Effector memory CD4-positive, alpha-beta T cell (primary cell): Measurements from ENCODE around the gene RETREG1.
"Not testable (repeated sequence)": the region's sequence is repeated elsewhere in the genome, so short reads cannot be mapped to it uniquely, and the experiment has no call there.

Experiments used
- DNase-seq, 3 donors: peaks; one replicate each; pipeline ENCODE4 v3.0.0-alpha.2; 2020
- H3K27ac ChIP-seq: 2 replicates; pipeline ENCODE4 v1.7.0; 2013; ENCODE audit warnings: mild to moderate bottlenecking, low read length, moderate library complexity; ENCODE audit not compliant: insufficient read depth, poor library complexity, severe bottlenecking
- H3K27me3 ChIP-seq: replicated peaks from 2 replicates; pipeline ENCODE4 v1.7.0; 2013; ENCODE audit warnings: mild to moderate bottlenecking, low read length; ENCODE audit not compliant: insufficient read depth, control insufficient read depth, poor library complexity, severe bottlenecking
- H3K36me3 ChIP-seq: 2 replicates; pipeline ENCODE4 v1.7.0; 2013; ENCODE audit warnings: mild to moderate bottlenecking, low read length, moderate library complexity; ENCODE audit not compliant: control insufficient read depth, insufficient read depth
- H3K4me1 ChIP-seq: 2 replicates; pipeline ENCODE4 v1.7.0; 2013; ENCODE audit warnings: low read length, mild to moderate bottlenecking; ENCODE audit not compliant: control insufficient read depth, insufficient read depth, poor library complexity, severe bottlenecking
- H3K4me3 ChIP-seq: 2 replicates; pipeline ENCODE4 v1.7.0; 2013; ENCODE audit warnings: low read length, low read depth, mild to moderate bottlenecking; ENCODE audit not compliant: insufficient read depth, poor library complexity, severe bottlenecking
- H3K9me3 ChIP-seq: 2 replicates; pipeline ENCODE4 v1.7.0; 2013; ENCODE audit warnings: mild to moderate bottlenecking, low read length, moderate library complexity; ENCODE audit not compliant: control insufficient read depth

The RETREG1 gene

GRCh38 chr5:16547200-16547842 lies 69.5 kb downstream of the RETREG1 start:
- Histone ChIP-seq H3K27me3 (no peaks in the 10 kb centered on the region), H3K4me1 (no peaks in the 10 kb centered on the region), H3K27ac (no peak overlapping the region), H3K4me3 (no peak overlapping the region), H3K36me3 (no peaks in the 10 kb centered on the region), H3K9me3 (no peaks in the 10 kb centered on the region)
- DNase-seq, result no peak

GRCh38 chr5:16546732-16547131 lies 70.1 kb downstream of the RETREG1 start:
- DNase-seq, result no peak
- H3K36me3 ChIP-seq, result no peaks in the 10 kb centered on the region
- no peak overlapping the region for H3K4me3 ChIP-seq
- no peak overlapping the region for H3K27ac ChIP-seq
- H3K27me3 ChIP-seq, result no peaks in the 10 kb centered on the region
- no peaks in the 10 kb centered on the region for H3K4me1 ChIP-seq
- H3K9me3 ChIP-seq, result no peaks in the 10 kb centered on the region

DNA sequence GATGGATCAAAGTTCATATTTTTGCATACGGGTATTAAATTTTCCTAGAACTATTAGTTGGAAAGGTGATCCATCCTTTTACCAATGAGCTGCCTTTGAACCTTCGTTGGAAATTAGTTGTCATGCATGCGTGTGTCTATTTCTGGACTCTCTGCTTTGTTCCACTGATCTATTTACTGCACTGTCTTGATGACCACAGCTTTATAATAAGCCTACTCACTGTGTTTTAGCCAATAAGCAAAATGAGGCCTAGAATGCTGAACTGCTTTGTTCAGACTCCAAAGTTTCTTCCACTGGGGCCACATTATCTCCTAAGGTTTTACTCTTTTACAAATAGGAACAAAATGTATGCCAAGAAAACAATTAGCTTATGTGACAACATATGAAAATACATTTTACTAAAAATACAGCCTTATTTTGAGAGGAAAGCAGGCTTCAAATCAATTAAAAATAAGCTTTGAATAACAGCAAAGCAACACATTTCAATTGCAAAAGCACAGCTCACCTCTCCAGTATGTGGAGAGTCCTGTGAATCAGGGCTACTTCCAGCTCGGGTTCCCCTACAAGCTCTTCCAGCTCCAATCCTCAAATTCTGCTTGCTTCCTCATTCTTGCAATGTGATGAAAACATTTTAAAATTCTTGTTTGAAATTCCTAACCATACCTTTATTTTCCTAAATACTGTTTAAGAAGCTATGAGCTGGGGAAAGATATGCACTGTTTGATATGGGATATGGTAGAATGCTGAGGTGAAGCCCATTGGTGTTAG lies 72.0 kb downstream of the RETREG1 start:
- DNase-seq, result no peak
- Histone ChIP-seq H3K27me3 (no peaks in the 10 kb centered on the region), H3K4me1 (no peaks in the 10 kb centered on the region), H3K36me3 (no peaks in the 10 kb centered on the region), H3K9me3 (no peaks in the 10 kb centered on the region), H3K27ac (no peak overlapping the region), H3K4me3 (no peak overlapping the region)

GRCh38 chr5:16543206-16543605 lies 73.6 kb downstream of the RETREG1 start:
- not testable (repeated sequence) for H3K9me3 ChIP-seq, H3K4me3 ChIP-seq, DNase-seq, H3K4me1 ChIP-seq, H3K27ac ChIP-seq, H3K36me3 ChIP-seq, H3K27me3 ChIP-seq

DNA sequence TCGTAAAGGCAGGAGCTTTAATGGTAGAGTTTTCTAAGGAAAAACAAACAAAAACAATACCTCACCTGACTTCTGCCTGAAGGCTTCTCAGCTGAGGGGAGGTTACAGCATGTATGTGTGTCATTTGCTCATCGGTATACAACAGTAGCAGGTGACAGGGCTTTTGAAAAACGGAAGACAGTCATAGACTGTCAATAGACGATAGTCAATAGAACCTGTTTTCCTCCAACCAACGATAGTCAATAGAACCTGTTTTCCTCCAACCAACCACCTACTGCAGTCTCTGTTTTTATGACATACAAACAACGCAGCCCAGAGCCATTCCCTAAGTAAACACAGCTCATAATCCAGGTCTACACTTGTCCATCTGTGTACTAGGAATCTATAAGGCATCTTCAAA lies 74.6 kb downstream of the RETREG1 start:
- no peak for DNase-seq
- H3K27me3 ChIP-seq, result no peaks in the 10 kb centered on the region
- H3K9me3 ChIP-seq, result no peaks in the 10 kb centered on the region
- no peak overlapping the region for H3K27ac ChIP-seq
- peaks cover 3% of the 10 kb centered on the region for H3K36me3 ChIP-seq
- no peaks in the 10 kb centered on the region for H3K4me1 ChIP-seq
- no peak overlapping the region for H3K4me3 ChIP-seq

DNA sequence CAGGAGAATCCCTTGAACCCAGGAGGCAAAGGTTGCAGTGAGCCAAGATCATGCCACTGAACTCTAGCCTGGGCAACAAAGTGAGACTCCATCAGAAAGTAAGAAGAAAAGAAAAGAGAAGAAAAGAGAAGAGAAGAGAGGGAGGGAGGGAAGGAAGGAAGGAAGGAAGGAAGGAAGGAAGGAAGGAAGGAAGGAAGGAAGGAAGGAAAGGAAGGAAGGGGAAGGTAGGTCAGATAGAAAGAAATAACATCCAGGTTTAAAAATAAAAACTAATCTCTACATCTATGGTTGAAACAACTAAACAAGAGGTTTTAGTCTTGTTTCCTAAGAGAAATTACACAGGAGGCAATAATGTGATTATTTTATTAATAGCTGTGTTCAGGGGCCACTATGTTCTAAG lies 75.2 kb downstream of the RETREG1 start:
- not testable (repeated sequence) for DNase-seq, H3K27me3 ChIP-seq, H3K36me3 ChIP-seq, H3K9me3 ChIP-seq, H3K4me3 ChIP-seq, H3K27ac ChIP-seq, H3K4me1 ChIP-seq

DNA sequence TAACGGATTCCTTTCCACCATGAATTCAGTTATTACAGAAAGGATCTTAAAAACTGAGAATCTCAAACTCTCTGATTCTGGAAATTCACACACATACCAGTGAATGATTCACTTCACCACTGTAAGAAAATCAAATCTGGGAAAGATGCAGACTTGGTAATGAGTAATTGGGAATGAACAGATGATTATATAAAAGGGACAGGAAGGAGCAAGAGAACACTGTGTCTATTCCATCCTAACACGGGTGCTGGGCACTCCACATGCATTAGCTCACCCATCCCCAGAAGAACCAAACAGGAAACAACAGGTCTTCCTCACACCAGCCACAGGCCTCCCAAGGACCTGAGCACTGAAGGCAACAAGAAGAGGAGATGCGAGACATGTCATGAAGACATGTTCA lies 76.4 kb downstream of the RETREG1 start:
- no peak overlapping the region for H3K27ac ChIP-seq
- H3K4me1 ChIP-seq, result no peaks in the 10 kb centered on the region
- H3K9me3 ChIP-seq, result no peaks in the 10 kb centered on the region

DNA sequence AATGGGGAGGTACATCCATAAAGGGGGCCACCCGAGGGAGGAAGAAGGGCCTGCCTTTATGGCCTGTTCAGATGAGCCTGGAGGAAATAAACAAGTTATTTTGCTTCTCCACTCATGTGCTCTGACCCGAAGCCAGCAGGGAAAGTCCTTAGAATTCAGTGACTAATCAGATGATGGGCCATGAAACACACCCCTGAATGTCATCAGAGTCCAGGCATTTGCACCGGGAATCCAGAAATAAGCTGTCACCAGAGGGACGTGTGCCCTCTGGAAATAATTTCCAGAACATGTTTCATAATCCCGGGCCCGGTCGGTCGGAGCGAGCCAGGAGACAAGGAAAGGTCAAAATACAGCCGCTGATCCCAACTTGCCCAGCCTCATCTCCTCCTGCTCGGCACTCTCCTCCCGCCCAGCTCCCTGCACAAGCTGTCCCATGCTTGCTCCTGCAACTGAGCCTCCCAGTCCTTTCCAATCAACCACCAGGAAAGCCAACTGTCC lies 77.6 kb downstream of the RETREG1 start:
- H3K36me3 ChIP-seq, result peaks cover 3% of the 10 kb centered on the region
- H3K9me3 ChIP-seq, result no peaks in the 10 kb centered on the region
- no peaks in the 10 kb centered on the region for H3K27me3 ChIP-seq
- DNase-seq, result no peak
- H3K4me1 ChIP-seq, result no peaks in the 10 kb centered on the region
- H3K27ac ChIP-seq, result no peak overlapping the region
- H3K4me3 ChIP-seq, result no peak overlapping the region

More for the DNA sequence above, 76.4 kb downstream of the RETREG1 start:
- Histone ChIP-seq H3K36me3 (peaks cover 3% of the 10 kb centered on the region), H3K27me3 (no peaks in the 10 kb centered on the region), H3K4me3 (no peak overlapping the region)
- DNase-seq, result no peak

GRCh38 chr5:16538006-16538405 lies 78.8 kb downstream of the RETREG1 start:
- Histone ChIP-seq H3K4me3 (no peak overlapping the region), H3K4me1 (no peaks in the 10 kb centered on the region), H3K27ac (no peak overlapping the region), H3K9me3 (no peaks in the 10 kb centered on the region), H3K27me3 (no peaks in the 10 kb centered on the region), H3K36me3 (peaks cover 3% of the 10 kb centered on the region)
- no peak for DNase-seq

GRCh38 chr5:16536818-16537217 lies 80.0 kb downstream of the RETREG1 start:
- Histone ChIP-seq H3K27me3 (no peaks in the 10 kb centered on the region), H3K27ac (no peak overlapping the region)

More at GRCh38 chr5:16536818-16537217, 80.0 kb downstream of the RETREG1 start:
- Histone ChIP-seq H3K36me3 (peaks cover 3% of the 10 kb centered on the region), H3K9me3 (no peaks in the 10 kb centered on the region), H3K4me3 (no peak overlapping the region), H3K4me1 (no peaks in the 10 kb centered on the region)
- DNase-seq, result no peak
